Naive thymus-derived CD4-positive, alpha-beta T cell (primary cell): ENCODE measurements around the gene HLA-DMB. TPM values are rescaled to one million over a fixed set of nuclear protein-coding genes. Genes with fewer than 3 reads are reported as not detected.

Experiments
- ATAC-seq: fragments of 150-1000 bp; cut with Tn5 transposase; 2 replicates; pipeline ENCODE4 v1.10.0; 2021; ENCODE audit warnings: mild to moderate bottlenecking, moderate library complexity
- CTCF ChIA-PET: fragments of 350-600 bp; sonication (Branson Sonifier 250); formaldehyde crosslinking; loops from one replicate; lab custom pipeline; 2021; ENCODE audit warnings: antibody characterized with exemption; lab: Charles Lee
- POLR2A ChIA-PET: fragments of 350-600 bp; sonication (Branson Sonifier 250); formaldehyde crosslinking; loops from one replicate; lab custom pipeline; 2021; ENCODE audit warnings: antibody characterized with exemption, inconsistent platforms; lab: Charles Lee
- DNase-seq, 9 donors: peaks; one replicate each; pipeline versions ENCODE4 v3.0.0 to v3.0.0-alpha.2; 2020 to 2022; ENCODE audit warnings: mixed read lengths in 1 of 9
- H3K27ac ChIP-seq: one replicate; pipeline ENCODE4 v1.7.0; 2013; ENCODE audit warnings: mild to moderate bottlenecking, low read depth, low read length, moderate library complexity
- H3K27me3 ChIP-seq, 2 donors: one replicate each; pipeline ENCODE4 v1.7.0; 2013; ENCODE audit warnings: low read length in 2 of 2, mild to moderate bottlenecking in 2 of 2, moderate library complexity in 2 of 2; ENCODE audit not compliant: control insufficient read depth in 2 of 2, insufficient read depth in 2 of 2
- H3K36me3 ChIP-seq, 3 experiments: 1 replicate in 2 of 3; 2 replicates in 1 of 3; pipeline ENCODE4 v1.7.0; 2013; ENCODE audit warnings: low read length in 3 of 3, mild to moderate bottlenecking in 3 of 3, moderate library complexity in 1 of 3; ENCODE audit not compliant: insufficient read depth in 3 of 3, control insufficient read depth in 2 of 3
- H3K4me1 ChIP-seq, 2 donors: one replicate each; pipeline ENCODE4 v1.7.0; 2013; ENCODE audit warnings: low read length in 2 of 2, mild to moderate bottlenecking in 2 of 2, moderate library complexity in 1 of 2; ENCODE audit not compliant: control insufficient read depth in 2 of 2, insufficient read depth in 2 of 2
- H3K4me3 ChIP-seq: 2 replicates; pipeline ENCODE4 v1.7.0; 2013; ENCODE audit warnings: mild to moderate bottlenecking, low read length
- H3K9me3 ChIP-seq, 3 experiments: 1 replicate in 2 of 3; 2 replicates in 1 of 3; pipeline ENCODE4 v1.7.0; 2013; ENCODE audit warnings: low read length in 3 of 3; ENCODE audit not compliant: control insufficient read depth in 2 of 3
- H3K27ac Mint-ChIP-seq, 9 donors: one replicate each; pipeline ENCODE4 v1.8.0; 2020 to 2022; ENCODE audit warnings: mixed read lengths in 9 of 9, mild to moderate bottlenecking in 8 of 9, moderate library complexity in 5 of 9, inconsistent platforms in 2 of 9
- H3K27me3 Mint-ChIP-seq, 5 donors: one replicate each; pipeline ENCODE4 v1.8.0; 2021 to 2022; ENCODE audit warnings: mixed read lengths in 5 of 5, mild to moderate bottlenecking in 1 of 5
- H3K36me3 Mint-ChIP-seq, 5 donors: one replicate each; pipeline ENCODE4 v1.8.0; 2020 to 2022; ENCODE audit warnings: mixed read lengths in 5 of 5, mild to moderate bottlenecking in 3 of 5, inconsistent platforms in 1 of 5
- H3K4me1 Mint-ChIP-seq, 7 donors: one replicate each; pipeline ENCODE4 v1.8.0; 2020 to 2022; ENCODE audit warnings: mixed read lengths in 7 of 7, mild to moderate bottlenecking in 3 of 7, inconsistent platforms in 1 of 7
- H3K4me3 Mint-ChIP-seq, 10 donors: one replicate each; pipeline ENCODE4 v1.8.0; 2020 to 2022; ENCODE audit warnings: mild to moderate bottlenecking in 10 of 10, mixed read lengths in 10 of 10, moderate library complexity in 6 of 10, inconsistent platforms in 2 of 10
- H3K9me3 Mint-ChIP-seq, 11 donors: one replicate each; pipeline ENCODE4 v1.8.0; 2020 to 2022; ENCODE audit warnings: mixed read lengths in 11 of 11, mild to moderate bottlenecking in 4 of 11, inconsistent platforms in 1 of 11, moderate library complexity in 1 of 11
- intact Hi-C, 2 donors: fragments of 100-400 bp; cut with micrococcal nuclease; formaldehyde crosslinking; loops; one replicate each; pipeline ENCODE4 v1.15.1; 2023
- polyA plus RNA-seq, 2 donors: library from polyadenylated mRNA; unstranded; fragments of 300-500 nt; fragmentation: Illumina TruSeq; gene quantifications; one replicate each; pipeline ENCODE4 v1.2.3, GENCODE V29; 2021
- total RNA-seq, 6 experiments: library from RNA in 5 of 6; stranded (reverse) in 5 of 6; gene quantifications; 1 replicate in 5 of 6; 2 replicates in 1 of 6; pipeline ENCODE4 v1.2.3 and lab custom pipeline; 2021 to 2026

The HLA-DMB gene
- total and polyA plus RNA-seq, 7 experiments from 2014 or later, result 7.8 to 82.5 (median 9.1) TPM

DNA sequence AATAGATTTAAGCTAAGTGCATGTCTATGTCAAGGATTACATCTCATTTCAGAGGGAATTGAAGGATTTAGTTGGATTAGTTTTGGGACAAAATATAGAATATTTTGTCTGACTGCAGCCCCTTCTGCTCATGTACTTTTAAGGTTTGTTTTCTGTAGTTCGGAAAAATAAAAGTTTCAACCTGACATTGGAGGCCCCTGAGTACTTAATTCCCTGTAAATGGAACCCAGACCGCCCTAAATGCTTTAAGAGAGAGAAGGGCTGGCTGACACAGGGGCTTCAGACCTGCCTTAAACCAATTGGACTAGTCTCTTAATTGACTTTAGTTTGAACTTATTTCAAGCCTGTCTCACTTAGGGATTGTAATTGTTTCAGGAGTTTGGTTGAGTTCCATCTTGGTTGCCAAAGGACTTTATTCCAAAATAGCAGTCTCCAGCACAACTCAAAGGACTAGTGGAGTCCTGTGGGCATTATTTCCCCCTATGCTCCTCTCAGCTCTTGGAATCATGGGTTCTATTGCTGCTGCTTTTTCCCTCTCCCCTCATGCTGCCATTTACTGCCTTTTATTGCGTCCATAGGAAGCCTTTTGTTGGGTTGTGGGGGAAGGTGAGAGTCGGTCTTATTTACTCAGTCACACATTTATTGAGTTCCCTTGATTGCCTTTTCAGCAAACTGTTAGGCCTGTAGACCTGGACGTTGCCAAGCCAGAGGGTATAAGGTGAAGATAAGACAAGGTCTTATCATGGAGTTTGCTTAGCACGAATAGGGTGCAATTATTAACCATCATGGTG is 42.1 kb upstream of the HLA-DMB start:
- intact Hi-C loops, result no loop called here
- Histone ChIP-seq H3K27ac (no peak overlapping the region), H3K4me3 (no peak overlapping the region), H3K9me3 (no peaks in the 10 kb centered on the region), H3K36me3 (peaks cover 25 to 42% (median 40%) of the 10 kb centered on the region in 3 experiments), H3K4me1 (peaks cover 0 to 6% of the 10 kb centered on the region in 2 donors), H3K27me3 (no peaks in the 10 kb centered on the region)
- POLR2A ChIA-PET, result interaction anchor here (0.5 to 25.6 kb wide), 9 partner anchors 14 to 143 kb away, joined by 3 to 638 read pairs (median 6); partner anchors contain the start of genes BRD2, HLA-DMA and HLA-DMB
- peak overlapping the region in 7 of 9 donors; percentile 4 to 78 (median 42) for H3K27ac Mint-ChIP-seq
- CTCF ChIA-PET, result interaction anchor here (0.9 to 6.1 kb wide), 9 partner anchors 9 to 145 kb away, joined by 3 to 157 read pairs (median 50); partner anchors contain the start of genes BRD2, HLA-DMA and HLA-DMB
- H3K27me3 Mint-ChIP-seq, result no peaks in the 10 kb centered on the region
- H3K9me3 Mint-ChIP-seq, result no peaks in the 10 kb centered on the region
- H3K4me1 Mint-ChIP-seq, result peaks cover 21 to 37% (median 29%) of the 10 kb centered on the region in 7 donors
- DNase-seq (no peak), ATAC-seq (no peak)
- H3K36me3 Mint-ChIP-seq, result peaks cover 7 to 27% (median 18%) of the 10 kb centered on the region in 5 donors
- H3K4me3 Mint-ChIP-seq, result no peak overlapping the region

DNA sequence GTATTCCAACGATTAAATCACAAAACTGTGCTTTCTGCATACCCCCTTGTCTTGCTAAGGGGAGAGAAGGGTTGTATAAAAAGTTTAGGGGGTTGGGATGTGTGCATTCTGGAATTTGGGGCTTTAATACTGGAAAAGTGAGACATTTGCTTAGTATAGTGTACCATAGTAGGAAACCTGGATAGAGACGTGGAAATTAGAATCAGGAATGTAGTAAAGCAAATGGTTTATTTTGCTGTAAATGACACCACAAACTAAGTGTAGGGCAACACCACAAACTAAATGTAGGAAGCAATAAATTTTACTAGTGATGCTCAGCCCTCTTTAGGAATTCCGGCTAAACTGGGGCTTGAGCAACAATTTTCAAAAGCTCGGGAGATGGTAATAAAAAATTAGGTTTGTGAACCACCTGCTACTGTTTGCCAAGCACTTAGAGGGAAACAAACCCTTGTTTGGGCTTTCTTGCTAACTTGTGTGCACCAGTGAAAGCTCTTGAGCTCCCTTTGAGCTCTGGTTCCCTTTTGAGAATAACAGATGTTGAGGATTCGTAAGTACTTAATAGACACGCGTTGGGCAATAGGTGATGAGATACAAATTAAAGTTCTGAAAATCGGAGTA is 41.4 kb upstream of the HLA-DMB start:
- no peak overlapping the region for H3K4me3 ChIP-seq
- no peaks in the 10 kb centered on the region for H3K9me3 ChIP-seq
- ChIA-PET POLR2A (interaction anchor here (0.5 to 25.6 kb wide), 9 partner anchors 13 to 142 kb away, joined by 3 to 638 read pairs (median 6); partner anchors contain the start of genes BRD2, HLA-DMA and HLA-DMB), CTCF (interaction anchor here (0.9 to 4.1 kb wide), 3 partner anchors 30 to 144 kb away, joined by 3 to 34 read pairs (median 9); partner anchors contain the start of gene HLA-DMA)
- H3K27me3 ChIP-seq, result no peaks in the 10 kb centered on the region
- H3K36me3 Mint-ChIP-seq, result peaks cover 14 to 33% (median 24%) of the 10 kb centered on the region in 5 donors
- H3K4me3 Mint-ChIP-seq, result no peak overlapping the region
- peaks cover 28 to 43% (median 36%) of the 10 kb centered on the region in 7 donors for H3K4me1 Mint-ChIP-seq
- no peak overlapping the region for H3K27ac ChIP-seq
- no peak for ATAC-seq
- no peaks in the 10 kb centered on the region for H3K9me3 Mint-ChIP-seq
- H3K36me3 ChIP-seq, result peaks cover 33 to 49% (median 47%) of the 10 kb centered on the region in 3 experiments
- DNase-seq, result no peak
- H3K27me3 Mint-ChIP-seq, result no peaks in the 10 kb centered on the region
- H3K27ac Mint-ChIP-seq, result peak overlapping the region; percentile 4 to 78 (median 20)
- peaks cover 0 to 9% of the 10 kb centered on the region in 2 donors for H3K4me1 ChIP-seq
- intact Hi-C loops, result no loop called here

DNA sequence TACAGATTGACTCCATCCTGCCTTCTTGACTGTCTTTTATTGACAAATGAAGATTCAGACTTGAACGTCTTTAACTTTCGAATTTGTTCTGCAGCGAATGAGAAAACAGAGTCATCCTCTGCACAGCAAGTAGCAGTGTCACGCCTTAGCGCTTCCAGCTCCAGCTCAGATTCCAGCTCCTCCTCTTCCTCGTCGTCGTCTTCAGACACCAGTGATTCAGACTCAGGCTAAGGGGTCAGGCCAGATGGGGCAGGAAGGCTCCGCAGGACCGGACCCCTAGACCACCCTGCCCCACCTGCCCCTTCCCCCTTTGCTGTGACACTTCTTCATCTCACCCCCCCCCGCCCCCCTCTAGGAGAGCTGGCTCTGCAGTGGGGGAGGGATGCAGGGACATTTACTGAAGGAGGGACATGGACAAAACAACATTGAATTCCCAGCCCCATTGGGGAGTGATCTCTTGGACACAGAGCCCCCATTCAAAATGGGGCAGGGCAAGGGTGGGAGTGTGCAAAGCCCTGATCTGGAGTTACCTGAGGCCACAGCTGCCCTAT is 39.7 kb upstream of the HLA-DMB start:
- H3K27ac Mint-ChIP-seq, result peak overlapping the region in 3 of 9 donors; percentile 7 to 45 (median 11)
- H3K4me3 Mint-ChIP-seq, result no peak overlapping the region
- H3K36me3 Mint-ChIP-seq, result peaks cover 18 to 50% (median 37%) of the 10 kb centered on the region in 5 donors
- H3K9me3 Mint-ChIP-seq, result no peaks in the 10 kb centered on the region
- Histone ChIP-seq H3K9me3 (no peaks in the 10 kb centered on the region), H3K36me3 (peaks cover 48 to 65% (median 64%) of the 10 kb centered on the region in 3 experiments), H3K4me1 (peaks cover 10 to 24% of the 10 kb centered on the region in 2 donors), H3K27ac (peak overlapping the region; percentile 2), H3K27me3 (no peaks in the 10 kb centered on the region), H3K4me3 (no peak overlapping the region)
- peaks cover 44 to 59% (median 52%) of the 10 kb centered on the region in 7 donors for H3K4me1 Mint-ChIP-seq
- ATAC-seq, result no peak
- no peaks in the 10 kb centered on the region for H3K27me3 Mint-ChIP-seq
- ChIA-PET CTCF (interaction anchor here (0.6 to 4.1 kb wide), 10 partner anchors 8 to 142 kb away, joined by 3 to 34 read pairs (median 4); partner anchors contain the start of genes HLA-DMA and TAP2), POLR2A (interaction anchor here (0.6 to 25.6 kb wide), 7 partner anchors 12 to 1783 kb away, joined by 3 to 638 read pairs (median 12); partner anchors contain the start of genes BRD2, HLA-DMA and HLA-DMB)
- intact Hi-C loops, result no loop called here
- no peak for DNase-seq

GRCh38 chr6:32979720-32980487 is 39.1 kb upstream of the HLA-DMB start:
- intact Hi-C loops, result no loop called here
- no peaks in the 10 kb centered on the region for H3K9me3 Mint-ChIP-seq
- H3K36me3 Mint-ChIP-seq, result peaks cover 18 to 56% (median 43%) of the 10 kb centered on the region in 5 donors
- Histone ChIP-seq H3K4me1 (peaks cover 16 to 30% of the 10 kb centered on the region in 2 donors), H3K9me3 (no peaks in the 10 kb centered on the region), H3K27me3 (no peaks in the 10 kb centered on the region), H3K4me3 (no peak overlapping the region), H3K36me3 (peaks cover 52 to 70% (median 69%) of the 10 kb centered on the region in 3 experiments), H3K27ac (peak overlapping the region; percentile 10)
- H3K27me3 Mint-ChIP-seq, result no peaks in the 10 kb centered on the region
- POLR2A ChIA-PET, result interaction anchor here (0.6 to 25.6 kb wide), 8 partner anchors 11 to 1782 kb away, joined by 3 to 638 read pairs (median 9); partner anchors contain the start of genes BRD2, HLA-DMA and HLA-DMB
- ATAC-seq (no peak), DNase-seq (no peak)
- CTCF ChIA-PET, result interaction anchor here (0.6 to 4.1 kb wide), 6 partner anchors 27 to 141 kb away, joined by 3 to 34 read pairs (median 4); partner anchors contain the start of genes HLA-DMA and TAP2
- H3K4me3 Mint-ChIP-seq, result no peak overlapping the region
- peak overlapping the region in 5 of 9 donors; percentile 4 to 76 (median 12) for H3K27ac Mint-ChIP-seq
- peaks cover 49 to 62% (median 59%) of the 10 kb centered on the region in 7 donors for H3K4me1 Mint-ChIP-seq

DNA sequence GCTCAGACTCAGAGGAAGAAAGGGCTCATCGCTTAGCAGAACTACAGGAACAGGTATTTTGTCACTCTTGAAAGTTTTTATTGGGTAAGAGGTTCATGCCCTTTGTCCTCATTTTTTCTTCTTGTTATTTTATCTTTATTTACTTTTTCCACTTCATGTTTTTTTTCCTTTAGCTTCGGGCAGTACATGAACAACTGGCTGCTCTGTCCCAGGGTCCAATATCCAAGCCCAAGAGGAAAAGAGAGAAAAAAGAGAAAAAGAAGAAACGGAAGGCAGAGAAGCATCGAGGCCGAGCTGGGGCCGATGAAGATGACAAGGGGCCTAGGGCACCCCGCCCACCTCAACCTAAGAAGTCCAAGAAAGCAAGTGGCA is 37.1 kb upstream of the HLA-DMB start:
- no peak for DNase-seq
- CTCF ChIA-PET, result interaction anchor here (0.8 to 2.8 kb wide), 5 partner anchors 23 to 85 kb away, joined by 3 to 10 read pairs (median 4); partner anchors contain the start of gene HLA-DMA
- H3K36me3 Mint-ChIP-seq, result peaks cover 20 to 67% (median 56%) of the 10 kb centered on the region in 5 donors
- Histone ChIP-seq H3K27me3 (no peaks in the 10 kb centered on the region), H3K9me3 (no peaks in the 10 kb centered on the region), H3K4me1 (peaks cover 23 to 32% of the 10 kb centered on the region in 2 donors), H3K4me3 (no peak overlapping the region), H3K27ac (no peak overlapping the region), H3K36me3 (peaks cover 60 to 79% (median 77%) of the 10 kb centered on the region in 3 experiments)
- H3K4me1 Mint-ChIP-seq, result peaks cover 45 to 54% (median 51%) of the 10 kb centered on the region in 7 donors
- peaks cover 0 to 4% (median 0%) of the 10 kb centered on the region in 11 donors for H3K9me3 Mint-ChIP-seq
- H3K27me3 Mint-ChIP-seq, result no peaks in the 10 kb centered on the region
- H3K4me3 Mint-ChIP-seq, result peak overlapping the region in 2 of 10 donors; percentile 9 to 30
- POLR2A ChIA-PET, result interaction anchor here (0.9 to 25.6 kb wide), 5 partner anchors 9 to 123 kb away, joined by 3 to 638 read pairs (median 442); partner anchors contain the start of genes BRD2, HLA-DMA and HLA-DMB
- peak overlapping the region in 8 of 9 donors; percentile 17 to 85 (median 52) for H3K27ac Mint-ChIP-seq
- intact Hi-C loops, result no loop called here
- no peak for ATAC-seq
